HepG2 (cell line): Measurements from ENCODE around the gene KIAA0232. TPM values are rescaled to one million over a fixed set of nuclear protein-coding genes. Genes with fewer than 3 reads are reported as not detected.

Source experiments
- ASH2L ChIP-seq: fragments of 300-600, 200-600 bp; sonication (generic); IDR thresholded peaks from 2 replicates; pipeline ENCODE4 v1.7.0; 2017; ENCODE audit warnings: low read depth, mild to moderate bottlenecking, moderate library complexity, mixed read lengths, low read length; ENCODE audit not compliant: insufficient read length
- GTF3A ChIP-seq: sonication (generic); formaldehyde crosslinking; conservative IDR thresholded peaks from 2 replicates; pipeline ENCODE4 v1.4.0; 2020; ENCODE audit warnings: mild to moderate bottlenecking, missing genetic modification reagents
- IKZF4 ChIP-seq: sonication (generic); formaldehyde crosslinking; IDR thresholded peaks from 2 replicates; pipeline ENCODE4 v1.5.1; 2020; ENCODE audit warnings: borderline replicate concordance, mild to moderate bottlenecking, low read depth, missing genetic modification reagents; ENCODE audit errors: not compliant biosample characterization
- JUND ChIP-seq: sonication (generic); formaldehyde crosslinking; IDR thresholded peaks from 2 replicates; pipeline ENCODE4 v1.8.0; 2022; ENCODE audit warnings: mild to moderate bottlenecking, missing genetic modification reagents
- MAF1 ChIP-seq: sonication (generic); formaldehyde crosslinking; IDR thresholded peaks from 2 replicates; pipeline ENCODE4 v1.5.0; 2020; ENCODE audit warnings: missing genetic modification reagents, borderline replicate concordance
- MEIS1 ChIP-seq: sonication (generic); formaldehyde crosslinking; IDR thresholded peaks from 2 replicates; pipeline ENCODE4 v1.9.0; 2021; ENCODE audit warnings: mild to moderate bottlenecking, missing genetic modification reagents, moderate library complexity, borderline replicate concordance
- MXD1 ChIP-seq: sonication (generic); formaldehyde crosslinking; IDR thresholded peaks from 2 replicates; pipeline ENCODE4 v1.4.0; 2020; ENCODE audit warnings: mild to moderate bottlenecking, missing genetic modification reagents
- RBFOX2 ChIP-seq: fragments of 200-400 bp; formaldehyde crosslinking; IDR thresholded peaks from 2 replicates; pipeline ENCODE4 v1.6.1; 2017; ENCODE audit warnings: low read depth, mild to moderate bottlenecking, low read length
- SUZ12 ChIP-seq: fragments of 150-350 bp; IDR thresholded peaks from 2 replicates; pipeline ENCODE4 v1.6.1; 2014; ENCODE audit warnings: low read depth, low read length
- WIZ ChIP-seq: sonication (generic); formaldehyde crosslinking; IDR thresholded peaks from 2 replicates; pipeline ENCODE4 v1.5.1; 2020; ENCODE audit warnings: mild to moderate bottlenecking, missing genetic modification reagents
- ZFP90 ChIP-seq: sonication (generic); formaldehyde crosslinking; IDR thresholded peaks from 2 replicates; pipeline ENCODE4 v1.8.0; 2022; ENCODE audit warnings: missing genetic modification reagents, mild to moderate bottlenecking, inconsistent platforms, borderline replicate concordance
- ZNF274 ChIP-seq: sonication (generic); formaldehyde crosslinking; IDR thresholded peaks from 2 replicates; pipeline ENCODE4 v1.5.1; 2020; ENCODE audit warnings: mild to moderate bottlenecking, missing genetic modification reagents
- ZNF329 ChIP-seq: sonication (generic); formaldehyde crosslinking; IDR thresholded peaks from 2 replicates; pipeline ENCODE4 v1.9.0; 2021; ENCODE audit warnings: low read depth, mild to moderate bottlenecking, missing genetic modification reagents
- ZNF383 ChIP-seq: sonication (generic); formaldehyde crosslinking; IDR thresholded peaks from 2 replicates; pipeline ENCODE4 v1.4.0; 2020; ENCODE audit warnings: missing genetic modification reagents, mild to moderate bottlenecking, borderline replicate concordance
- ZNF562 ChIP-seq: sonication (generic); formaldehyde crosslinking; IDR thresholded peaks from 2 replicates; pipeline ENCODE4 v1.8.0; 2022; ENCODE audit warnings: missing genetic modification reagents, borderline replicate concordance
- ZNF75D ChIP-seq: sonication (generic); formaldehyde crosslinking; IDR thresholded peaks from 2 replicates; pipeline ENCODE4 v1.8.1; 2023; ENCODE audit warnings: missing genetic modification reagents, mild to moderate bottlenecking, borderline replicate concordance
- ZNF772 ChIP-seq: sonication (generic); formaldehyde crosslinking; IDR thresholded peaks from 2 replicates; pipeline ENCODE4 v1.5.0; 2020; ENCODE audit warnings: mild to moderate bottlenecking, missing genetic modification reagents
- ZNF777 ChIP-seq: sonication (generic); formaldehyde crosslinking; IDR thresholded peaks from 2 replicates; pipeline ENCODE4 v1.4.0; 2020; ENCODE audit warnings: missing genetic modification reagents
- ZNF878 ChIP-seq: sonication (generic); formaldehyde crosslinking; IDR thresholded peaks from 2 replicates; pipeline ENCODE4 v1.8.1; 2023; ENCODE audit warnings: mild to moderate bottlenecking, missing genetic modification reagents, moderate library complexity
- ZSCAN30 ChIP-seq: sonication (generic); formaldehyde crosslinking; IDR thresholded peaks from 2 replicates; pipeline ENCODE4 v1.5.0; 2020; ENCODE audit warnings: mild to moderate bottlenecking, missing genetic modification reagents
- polyA plus RNA-seq, 8 experiments: library from polyadenylated mRNA; depleted of rRNA in 3 of 8; stranded (reverse) in 7 of 8; unstranded in 1 of 8; fragments of >200 nt; fragmentation: Illumina TruSeq in 4 of 8; extraction: Trizol in 4 of 8; gene quantifications; 2 replicates each; pipeline versions ENCODE4 v1.2.1 to v1.2.3, GENCODE V29; 2011 to 2016; ENCODE audit warnings: low read depth in 4 of 8, missing spikeins in 1 of 8, mixed read lengths in 1 of 8; ENCODE audit not compliant: insufficient read depth in 1 of 8
- total RNA-seq, 5 experiments: library from RNA; depleted of rRNA; stranded (reverse); fragments of >200 nt; fragmentation: Illumina TruSeq; extraction: Trizol; gene quantifications; 2 replicates each; pipeline ENCODE4 v1.2.3, GENCODE V29; 2016; ENCODE audit warnings: low read depth in 1 of 5
- TF ChIP-seq, protein P1 (sequence below): sonication (generic); formaldehyde crosslinking; IDR thresholded peaks from 2 replicates; pipeline ENCODE4 v1.4.0; 2020; ENCODE audit warnings: low read depth, mild to moderate bottlenecking, missing genetic modification reagents
- TF ChIP-seq, protein P2 (sequence below): sonication (generic); formaldehyde crosslinking; IDR thresholded peaks from 2 replicates; pipeline ENCODE4 v1.8.0; 2022; ENCODE audit warnings: missing genetic modification reagents, low read depth, mild to moderate bottlenecking, borderline replicate concordance
- TF ChIP-seq, protein P3 (sequence below): sonication (generic); formaldehyde crosslinking; IDR thresholded peaks from 2 replicates; pipeline ENCODE4 v1.4.0; 2020; ENCODE audit warnings: missing genetic modification reagents
- TF ChIP-seq, protein P4 (sequence below): sonication (generic); formaldehyde crosslinking; conservative IDR thresholded peaks from 2 replicates; pipeline ENCODE4 v1.8.0; 2022; ENCODE audit warnings: low read depth, missing genetic modification reagents

KIAA0232 gene
- total and polyA plus RNA-seq, 2 of the 13 experiments (the other 11 are each of a cell fraction or from before 2014, with no cell fraction given), result 7.8 to 17.1 TPM

DNA sequence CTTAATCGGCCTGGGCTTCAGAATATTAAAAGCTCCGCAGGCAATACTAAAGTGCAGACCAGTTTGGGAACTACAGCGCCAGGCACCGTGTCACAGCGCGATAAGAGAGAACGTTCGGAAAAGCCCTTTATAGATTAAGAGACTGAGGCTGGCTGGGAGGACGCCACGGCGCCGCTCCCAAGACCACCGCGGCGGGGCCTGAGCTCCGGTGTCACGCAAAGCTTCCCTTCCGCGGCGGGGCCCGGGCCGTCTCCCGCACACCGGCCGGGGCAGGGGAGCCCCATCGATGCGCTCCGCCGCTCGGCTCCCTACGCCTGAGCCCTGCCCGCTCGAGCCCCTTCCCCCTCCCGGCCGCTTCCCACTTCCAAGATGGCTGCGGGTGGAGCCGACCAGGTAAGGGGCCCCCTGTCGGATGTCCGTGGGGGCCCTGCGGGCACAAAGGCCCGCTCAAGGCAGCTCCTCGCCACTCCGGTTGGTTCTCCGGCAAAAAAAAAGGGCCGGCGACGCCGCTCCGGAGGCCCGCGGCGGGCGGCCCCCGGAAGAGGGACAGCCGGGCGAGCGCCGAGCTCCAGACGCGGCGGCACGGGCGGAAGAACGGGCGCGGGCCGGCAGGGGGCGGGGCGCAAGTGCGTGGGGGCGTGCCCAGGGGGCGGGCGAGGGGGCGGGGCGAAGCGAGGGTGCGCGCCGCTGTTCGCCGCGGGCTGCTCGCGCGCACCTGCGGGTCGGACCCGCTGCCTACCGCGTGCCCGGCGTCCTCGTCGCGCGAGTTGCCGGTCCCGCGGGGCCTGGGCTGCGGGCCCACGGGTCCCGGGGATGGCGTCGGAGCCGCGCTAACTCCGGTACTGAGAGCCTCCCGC, 126.8 kb downstream of the KIAA0232 start, which contains the start of gene TBC1D14 (continued):
- TF ChIP-seq, protein P1, sequence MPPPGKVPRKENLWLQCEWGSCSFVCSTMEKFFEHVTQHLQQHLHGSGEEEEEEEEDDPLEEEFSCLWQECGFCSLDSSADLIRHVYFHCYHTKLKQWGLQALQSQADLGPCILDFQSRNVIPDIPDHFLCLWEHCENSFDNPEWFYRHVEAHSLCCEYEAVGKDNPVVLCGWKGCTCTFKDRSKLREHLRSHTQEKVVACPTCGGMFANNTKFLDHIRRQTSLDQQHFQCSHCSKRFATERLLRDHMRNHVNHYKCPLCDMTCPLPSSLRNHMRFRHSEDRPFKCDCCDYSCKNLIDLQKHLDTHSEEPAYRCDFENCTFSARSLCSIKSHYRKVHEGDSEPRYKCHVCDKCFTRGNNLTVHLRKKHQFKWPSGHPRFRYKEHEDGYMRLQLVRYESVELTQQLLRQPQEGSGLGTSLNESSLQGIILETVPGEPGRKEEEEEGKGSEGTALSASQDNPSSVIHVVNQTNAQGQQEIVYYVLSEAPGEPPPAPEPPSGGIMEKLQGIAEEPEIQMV, result no peak
- TF ChIP-seq MEIS1 (CRISPR knock-in tag) (0 out of 2 replicates have a peak, but pooled peaks have one; percentile 56), ZNF274 (CRISPR knock-in tag) (no peak), WIZ (0 out of 2 replicates have a peak, but pooled peaks have one; percentile 52), ZNF777 (CRISPR knock-in tag) (no peak), ZNF878 (peak; percentile 63; the same call in 1 of the 2 replicates), ZNF329 (CRISPR knock-in tag) (no peak; the same call in 1 of the 2 replicates), RBFOX2 (peak; percentile 94), ZFP90 (peak; percentile 44; the same call in 1 of the 2 replicates), ZNF772 (CRISPR knock-in tag) (peak; percentile 70; the same call in 1 of the 2 replicates), GTF3A (CRISPR knock-in tag) (peak; percentile 59; the same call in 1 of the 2 replicates), IKZF4 (CRISPR knock-in tag) (no peak), ZNF75D (CRISPR knock-in tag) (no peak), JUND (CRISPR knock-in tag) (no peak), MAF1 (CRISPR knock-in tag) (no peak), ZSCAN30 (CRISPR knock-in tag) (no peak), MXD1 (CRISPR knock-in tag) (no peak), ZNF383 (CRISPR knock-in tag) (no peak), ZNF562 (CRISPR knock-in tag) (no peak), SUZ12 (no peak), ASH2L (peak; percentile 82)
- TF ChIP-seq, protein P2, sequence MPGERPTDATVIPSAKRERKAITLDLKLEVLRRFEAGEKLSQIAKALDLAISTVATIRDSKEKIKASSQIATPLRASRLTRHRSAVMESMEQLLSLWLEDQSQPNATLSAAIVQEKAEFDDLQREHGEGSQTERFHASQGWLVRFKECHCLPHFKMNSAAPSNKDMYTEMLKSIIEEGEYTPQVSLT (CRISPR knock-in tag), result no peak
- TF ChIP-seq, protein P3, sequence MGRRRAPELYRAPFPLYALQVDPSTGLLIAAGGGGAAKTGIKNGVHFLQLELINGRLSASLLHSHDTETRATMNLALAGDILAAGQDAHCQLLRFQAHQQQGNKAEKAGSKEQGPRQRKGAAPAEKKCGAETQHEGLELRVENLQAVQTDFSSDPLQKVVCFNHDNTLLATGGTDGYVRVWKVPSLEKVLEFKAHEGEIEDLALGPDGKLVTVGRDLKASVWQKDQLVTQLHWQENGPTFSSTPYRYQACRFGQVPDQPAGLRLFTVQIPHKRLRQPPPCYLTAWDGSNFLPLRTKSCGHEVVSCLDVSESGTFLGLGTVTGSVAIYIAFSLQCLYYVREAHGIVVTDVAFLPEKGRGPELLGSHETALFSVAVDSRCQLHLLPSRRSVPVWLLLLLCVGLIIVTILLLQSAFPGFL (CRISPR knock-in tag), result no peak
- TF ChIP-seq, protein P4, sequence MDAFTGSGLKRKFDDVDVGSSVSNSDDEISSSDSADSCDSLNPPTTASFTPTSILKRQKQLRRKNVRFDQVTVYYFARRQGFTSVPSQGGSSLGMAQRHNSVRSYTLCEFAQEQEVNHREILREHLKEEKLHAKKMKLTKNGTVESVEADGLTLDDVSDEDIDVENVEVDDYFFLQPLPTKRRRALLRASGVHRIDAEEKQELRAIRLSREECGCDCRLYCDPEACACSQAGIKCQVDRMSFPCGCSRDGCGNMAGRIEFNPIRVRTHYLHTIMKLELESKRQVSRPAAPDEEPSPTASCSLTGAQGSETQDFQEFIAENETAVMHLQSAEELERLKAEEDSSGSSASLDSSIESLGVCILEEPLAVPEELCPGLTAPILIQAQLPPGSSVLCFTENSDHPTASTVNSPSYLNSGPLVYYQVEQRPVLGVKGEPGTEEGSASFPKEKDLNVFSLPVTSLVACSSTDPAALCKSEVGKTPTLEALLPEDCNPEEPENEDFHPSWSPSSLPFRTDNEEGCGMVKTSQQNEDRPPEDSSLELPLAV, result no peak
